ENCODE data around the gene KCNN3. TPM values are rescaled to one million over a fixed set of nuclear protein-coding genes. Genes with fewer than 3 reads are reported as not detected.

The KCNN3 gene
- total RNA-seq, 2 donors from 2014 or later, result 3.9 to 4.4 TPM

DNA sequence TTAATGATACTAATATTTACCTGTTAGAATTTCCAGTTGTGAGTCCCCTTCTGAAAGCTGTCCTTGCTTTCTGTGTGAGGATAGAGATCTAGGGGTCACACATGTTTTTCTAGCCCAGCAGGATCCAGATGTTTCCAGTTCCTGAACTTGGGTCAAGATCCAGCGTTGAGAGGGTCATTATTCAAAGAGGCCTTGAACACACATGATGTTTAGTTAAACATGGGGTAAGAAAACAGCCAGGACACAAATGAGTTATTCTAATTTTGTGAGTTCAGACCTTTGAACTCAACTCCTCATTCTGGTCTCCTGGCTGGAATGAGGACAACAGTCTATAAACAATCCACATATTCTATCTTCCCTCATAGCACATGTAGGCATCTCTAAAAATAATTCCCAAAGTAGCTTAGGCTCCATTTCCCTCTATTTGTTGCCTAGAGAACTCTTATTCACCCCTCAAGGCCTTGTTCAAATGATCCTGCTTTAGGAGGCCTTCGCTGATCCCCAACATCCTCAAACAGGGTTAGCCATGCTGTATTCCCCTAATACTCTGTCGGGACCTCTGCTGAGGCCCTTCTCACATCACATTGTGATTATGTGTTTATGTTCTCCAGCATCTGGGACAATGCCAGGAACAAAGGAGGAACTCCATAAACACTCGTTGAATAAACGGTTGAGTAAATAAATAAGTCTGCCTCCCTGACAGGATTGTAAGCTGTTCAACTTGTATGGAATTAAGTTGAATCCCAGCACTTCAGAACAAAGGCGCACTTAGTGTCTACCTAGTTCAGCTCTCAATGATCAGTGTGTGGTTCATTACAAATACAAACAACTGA, 15.0 kb upstream of the KCNN3 start:
- DNase-seq (ENCODE audit: low spot score), result no peak
- H3K9me3 ChIP-seq, result no peaks in the 10 kb centered on the region
- H3K4me1 ChIP-seq, result peaks cover 0 to 12% of the 10 kb centered on the region in 2 donors
- H3K4me3 ChIP-seq, result no peak overlapping the region
- H3K27me3 ChIP-seq, result no peaks in the 10 kb centered on the region
- TF ChIP-seq, protein P1, sequence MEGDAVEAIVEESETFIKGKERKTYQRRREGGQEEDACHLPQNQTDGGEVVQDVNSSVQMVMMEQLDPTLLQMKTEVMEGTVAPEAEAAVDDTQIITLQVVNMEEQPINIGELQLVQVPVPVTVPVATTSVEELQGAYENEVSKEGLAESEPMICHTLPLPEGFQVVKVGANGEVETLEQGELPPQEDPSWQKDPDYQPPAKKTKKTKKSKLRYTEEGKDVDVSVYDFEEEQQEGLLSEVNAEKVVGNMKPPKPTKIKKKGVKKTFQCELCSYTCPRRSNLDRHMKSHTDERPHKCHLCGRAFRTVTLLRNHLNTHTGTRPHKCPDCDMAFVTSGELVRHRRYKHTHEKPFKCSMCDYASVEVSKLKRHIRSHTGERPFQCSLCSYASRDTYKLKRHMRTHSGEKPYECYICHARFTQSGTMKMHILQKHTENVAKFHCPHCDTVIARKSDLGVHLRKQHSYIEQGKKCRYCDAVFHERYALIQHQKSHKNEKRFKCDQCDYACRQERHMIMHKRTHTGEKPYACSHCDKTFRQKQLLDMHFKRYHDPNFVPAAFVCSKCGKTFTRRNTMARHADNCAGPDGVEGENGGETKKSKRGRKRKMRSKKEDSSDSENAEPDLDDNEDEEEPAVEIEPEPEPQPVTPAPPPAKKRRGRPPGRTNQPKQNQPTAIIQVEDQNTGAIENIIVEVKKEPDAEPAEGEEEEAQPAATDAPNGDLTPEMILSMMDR (IDR thresholded peaks at IDR 0.05), result no peak
- H3K27ac ChIP-seq, result no peak overlapping the region
- no peaks in the 10 kb centered on the region for H3K36me3 ChIP-seq

DNA sequence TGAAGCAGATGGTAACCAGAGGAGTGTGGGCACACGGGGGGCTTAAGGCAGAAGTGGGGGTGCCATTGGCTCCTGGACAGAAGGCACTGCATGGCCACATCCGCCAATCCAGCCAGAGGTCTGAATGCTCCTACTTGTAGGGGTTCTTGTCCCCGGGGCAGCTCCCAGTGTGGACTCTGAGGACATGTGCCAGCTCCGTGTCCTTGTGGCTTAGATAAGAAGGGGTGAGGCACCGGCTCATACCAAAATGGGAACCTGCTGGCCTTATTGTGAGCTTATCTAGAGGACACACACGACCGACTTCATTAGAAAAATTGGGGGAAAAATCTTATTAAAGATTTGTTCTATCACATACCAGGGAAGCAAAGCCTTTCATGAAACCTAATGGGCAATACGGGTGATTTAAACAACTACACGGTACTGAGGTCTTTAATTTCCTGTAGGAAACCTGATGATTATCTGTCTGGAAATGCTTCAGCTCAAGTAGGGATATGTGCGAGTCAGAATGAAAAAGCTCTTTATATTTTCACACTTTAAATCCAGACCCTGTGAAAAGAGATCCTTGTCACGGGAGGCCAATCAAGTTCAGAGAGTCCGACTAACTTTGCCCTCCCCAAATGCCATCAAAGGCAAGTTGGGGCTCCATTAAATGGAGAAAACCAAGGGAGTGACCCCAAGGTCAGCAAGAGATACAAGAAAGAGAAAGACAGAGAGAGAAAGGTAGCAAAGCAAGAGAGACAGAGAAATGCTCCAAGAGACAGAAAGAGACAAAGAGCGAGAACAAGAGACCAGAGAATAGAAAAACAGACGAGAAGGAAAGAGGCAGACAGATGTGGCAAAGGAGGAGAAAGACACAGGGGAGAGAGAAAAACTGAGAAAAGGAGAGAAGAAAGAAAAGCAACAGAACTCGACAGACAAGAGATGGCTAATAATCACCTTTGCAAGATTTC, 14.1 kb upstream of the KCNN3 start:
- Histone ChIP-seq H3K9me3 (no peaks in the 10 kb centered on the region), H3K27me3 (no peaks in the 10 kb centered on the region), H3K4me3 (no peak overlapping the region), H3K4me1 (peaks cover 0 to 12% of the 10 kb centered on the region in 2 donors), H3K36me3 (no peaks in the 10 kb centered on the region), H3K27ac (no peak overlapping the region)
- TF ChIP-seq, protein P1 (IDR thresholded peaks at IDR 0.05), result no peak
- no peak for DNase-seq (ENCODE audit: low spot score)

DNA sequence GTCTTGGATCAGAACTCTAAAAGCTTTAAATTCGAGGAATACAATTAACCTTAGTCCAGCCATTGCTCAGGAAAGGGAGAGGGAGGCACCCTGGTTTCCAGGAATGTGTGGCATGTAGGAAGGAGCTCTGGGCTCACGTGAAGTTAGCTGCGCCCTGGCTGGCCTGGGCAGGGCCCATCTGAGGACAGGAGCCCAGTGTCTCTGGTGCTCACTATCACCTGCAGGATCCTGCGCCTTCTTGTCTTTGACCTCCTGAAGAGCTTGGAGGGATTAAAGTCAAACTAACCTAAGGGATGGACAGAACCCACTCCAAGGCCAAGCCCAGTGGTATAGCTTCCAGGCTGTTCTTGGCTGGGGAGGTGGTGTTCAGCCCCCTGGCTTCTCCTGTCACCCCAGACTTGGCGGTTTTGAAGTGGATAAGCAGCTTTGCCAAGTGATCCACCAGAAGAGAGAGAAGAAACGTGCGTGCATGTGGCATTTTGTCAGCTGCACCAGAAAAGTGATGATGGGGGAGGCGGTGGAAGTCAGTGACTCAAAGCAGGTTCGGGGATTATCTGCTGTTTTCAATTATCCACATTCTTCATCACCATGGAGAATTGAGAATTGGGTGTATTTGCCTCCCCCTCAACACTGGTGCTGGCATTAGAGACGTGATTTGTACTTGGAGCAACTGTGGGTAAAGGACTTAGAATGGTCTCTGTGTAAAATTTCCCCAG, 11.9 kb upstream of the KCNN3 start:
- no peak for DNase-seq (ENCODE audit: low spot score)
- Histone ChIP-seq H3K4me3 (no peak overlapping the region), H3K27me3 (no peaks in the 10 kb centered on the region), H3K4me1 (peaks cover 0 to 20% of the 10 kb centered on the region in 2 donors), H3K9me3 (no peaks in the 10 kb centered on the region), H3K36me3 (no peaks in the 10 kb centered on the region), H3K27ac (no peak overlapping the region)
- TF ChIP-seq, protein P1 (IDR thresholded peaks at IDR 0.05), result no peak

DNA sequence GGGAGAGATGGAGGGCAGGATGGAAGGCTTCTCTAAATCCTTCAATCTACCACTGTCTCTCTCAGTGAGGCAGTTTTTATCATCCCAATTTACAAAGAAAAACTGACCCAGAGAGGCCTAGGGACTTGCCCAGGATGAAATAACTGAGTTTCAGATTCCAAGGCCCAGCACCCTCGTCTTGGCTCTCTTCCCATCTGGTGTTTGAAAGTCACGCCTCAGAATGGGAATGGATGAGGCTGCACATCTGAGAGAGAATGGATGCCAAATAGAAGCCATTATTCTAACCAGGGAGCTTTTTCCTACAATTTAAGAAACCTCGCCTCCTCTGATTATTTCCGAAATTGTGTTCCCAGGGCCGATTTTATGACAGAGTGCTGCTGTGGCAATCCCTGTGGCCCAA, 10.6 kb upstream of the KCNN3 start:
- DNase-seq (ENCODE audit: low spot score), result no peak
- Histone ChIP-seq H3K27ac (no peak overlapping the region), H3K27me3 (no peaks in the 10 kb centered on the region), H3K9me3 (no peaks in the 10 kb centered on the region), H3K4me3 (no peak overlapping the region), H3K36me3 (no peaks in the 10 kb centered on the region), H3K4me1 (peaks cover 0 to 20% of the 10 kb centered on the region in 2 donors)
- TF ChIP-seq, protein P1 (IDR thresholded peaks at IDR 0.05), result no peak

DNA sequence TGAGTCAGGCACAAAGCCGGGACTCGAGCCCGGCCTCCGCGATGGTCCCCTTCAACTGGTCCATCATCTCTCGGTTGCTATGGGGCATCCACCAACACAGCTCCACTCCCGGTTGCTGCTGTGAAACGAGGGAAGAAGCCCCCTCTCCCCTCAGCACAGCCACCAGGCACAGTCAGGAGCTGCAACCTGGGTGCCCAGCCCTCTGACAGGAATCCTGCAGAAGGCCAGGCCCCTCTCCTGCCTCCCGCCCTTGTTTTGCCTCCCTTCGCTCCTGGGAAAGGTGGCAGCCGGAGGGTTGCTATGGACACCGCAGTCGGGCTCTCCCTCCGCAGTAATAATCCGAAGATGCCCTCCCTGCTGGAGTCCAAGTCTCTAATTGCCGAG, 8.9 kb upstream of the KCNN3 start:
- TF ChIP-seq, protein P1 (IDR thresholded peaks at IDR 0.05), result no peak
- H3K27ac ChIP-seq, result no peak overlapping the region
- DNase-seq (ENCODE audit: low spot score), result no peak
- no peaks in the 10 kb centered on the region for H3K27me3 ChIP-seq
- H3K4me3 ChIP-seq, result no peak overlapping the region
- H3K4me1 ChIP-seq, result peaks cover 0 to 13% of the 10 kb centered on the region in 2 donors
- H3K9me3 ChIP-seq, result no peaks in the 10 kb centered on the region
- no peaks in the 10 kb centered on the region for H3K36me3 ChIP-seq
